Epithelial cell of esophagus (primary cell): ENCODE measurements around the gene EXTL2.

Source experiments
- DNase-seq: peaks from one replicate; pipeline ENCODE4 v3.0.0; 2010; ENCODE audit warnings: low read depth
- H3K4me3 ChIP-seq: 2 replicates; pipeline ENCODE4 v1.5.1; 2011; ENCODE audit warnings: mild to moderate bottlenecking, low read length, control low read depth
- CTCF ChIP-seq: IDR thresholded peaks from 2 replicates; pipeline ENCODE4 v1.5.1; 2011; ENCODE audit warnings: low read depth, mild to moderate bottlenecking, low read length, control low read depth, inconsistent platforms; ENCODE audit not compliant: insufficient read depth; ENCODE audit errors: missing control alignments

EXTL2 gene

GRCh38 chr1:100869996-100870395, 24.6 kb downstream of the EXTL2 start:
- DNase-seq, result no peak
- H3K4me3 ChIP-seq, result no peak overlapping the region
- TF ChIP-seq CTCF, result no peak

- DNase-seq, result peak; percentile 57
- H3K4me3 ChIP-seq, result no peak overlapping the region
- peak; percentile 36 for TF ChIP-seq CTCF
These were observed 26.2 kb downstream of the EXTL2 start for GRCh38 chr1:100868364-100868995.

GRCh38 chr1:100866901-100867206, 27.8 kb downstream of the EXTL2 start:
- DNase-seq, result no peak
- TF ChIP-seq CTCF, result no peak
- H3K4me3 ChIP-seq, result no peak overlapping the region

GRCh38 chr1:100866041-100866900, 28.4 kb downstream of the EXTL2 start:
- peak; percentile 48 for DNase-seq
- peak; percentile 55 for TF ChIP-seq CTCF
- H3K4me3 ChIP-seq, result no peak overlapping the region

GRCh38 chr1:100862591-100862990, 32.1 kb downstream of the EXTL2 start:
- no peak overlapping the region for H3K4me3 ChIP-seq
- DNase-seq, result no peak
- no peak for TF ChIP-seq CTCF

GRCh38 chr1:100861379-100861778, 33.3 kb downstream of the EXTL2 start:
- peak; percentile 15 for DNase-seq
- no peak overlapping the region for H3K4me3 ChIP-seq
- TF ChIP-seq CTCF, result no peak
